HG02763 (cell line): ENCODE measurements around the gene DIS3L2.
"Not testable (repeated sequence)": the region's sequence is repeated elsewhere in the genome, so short reads cannot be mapped to it uniquely, and the experiment has no call there.

Experiments used
- ATAC-seq: cut with Tn5 transposase; IDR thresholded peaks from one replicate; pipeline ENCODE4 v1.9.1; 2021; ENCODE audit warnings: mild to moderate bottlenecking, moderate library complexity; ENCODE audit not compliant: unreplicated experiment

DIS3L2 gene

DNA sequence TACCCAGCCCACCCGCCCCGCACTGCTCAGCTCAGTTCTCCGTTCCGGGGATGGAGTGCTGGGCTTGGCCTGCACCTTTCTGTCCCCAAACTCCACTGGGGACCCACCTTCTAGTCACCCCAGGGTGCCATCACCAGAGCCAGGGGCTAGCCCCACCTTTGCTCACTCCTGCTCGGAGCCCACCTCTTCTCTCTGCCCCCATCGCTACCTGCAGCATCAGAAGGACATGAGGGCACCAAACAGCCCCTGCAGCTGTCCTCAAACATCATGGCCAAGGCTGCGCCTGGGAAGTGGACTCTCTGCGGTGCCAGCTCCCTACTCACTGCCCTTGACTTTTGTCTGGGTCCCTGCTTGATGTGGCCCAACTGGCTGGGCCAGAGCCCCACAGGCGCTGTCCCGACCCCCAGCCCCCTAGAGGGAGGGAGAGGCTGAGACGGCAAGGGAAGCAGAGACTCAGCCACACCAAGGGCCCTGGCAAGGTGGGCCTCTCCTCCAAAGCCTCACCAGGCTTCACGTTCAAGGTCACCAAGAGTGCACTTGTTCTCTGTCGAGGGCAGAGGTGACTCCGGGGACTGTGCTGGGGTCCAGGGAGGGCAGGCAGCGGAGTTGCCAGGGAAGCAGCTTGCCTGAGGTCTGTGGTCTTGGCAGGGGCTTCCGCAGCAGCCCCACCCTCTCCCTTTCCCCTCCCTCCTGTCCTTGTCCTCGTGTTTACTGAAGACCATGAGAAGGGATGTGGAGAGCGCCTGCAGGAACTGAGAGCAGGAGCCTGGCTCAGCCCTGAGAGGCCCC is 403.5 kb downstream of the DIS3L2 start:
- not testable (repeated sequence) for ATAC-seq

- no peak for ATAC-seq
Observed at GRCh38 chr2:232365621-232366321, 404.3 kb downstream of the DIS3L2 start.

DNA sequence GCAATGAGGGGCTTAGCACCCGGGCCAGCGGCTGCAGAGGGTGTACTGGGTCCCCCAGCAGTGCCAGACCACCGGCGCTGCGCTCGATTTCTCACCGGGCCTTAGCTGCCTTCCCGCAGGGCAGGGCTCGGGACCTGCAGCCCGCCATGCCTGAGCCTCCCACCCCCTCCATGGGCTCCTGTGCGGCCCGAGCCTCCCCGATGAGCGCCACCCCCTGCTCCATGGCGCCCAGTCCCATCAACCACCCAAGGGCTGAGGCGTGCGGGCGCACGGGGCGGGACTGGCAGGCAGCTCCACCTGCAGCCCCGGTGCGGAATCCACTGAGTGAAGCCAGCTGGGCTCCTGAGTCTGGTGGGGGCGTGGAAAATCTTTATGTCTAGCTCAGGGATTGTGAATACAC is 404.9 kb downstream of the DIS3L2 start:
- ATAC-seq: not testable (repeated sequence)

- ATAC-seq: no peak
Observed at GRCh38 chr2:232367016-232367415, 405.5 kb downstream of the DIS3L2 start.

GRCh38 chr2:232367591-232368233 is 406.2 kb downstream of the DIS3L2 start:
- no peak for ATAC-seq

- no peak for ATAC-seq
Observed at GRCh38 chr2:232368311-232368731, 406.8 kb downstream of the DIS3L2 start.

- ATAC-seq: no peak
Observed at GRCh38 chr2:232369126-232369951, 407.8 kb downstream of the DIS3L2 start.

- not testable (repeated sequence) for ATAC-seq
Observed at GRCh38 chr2:232370007-232370406, 408.5 kb downstream of the DIS3L2 start.

GRCh38 chr2:232372231-232373208 is 411.0 kb downstream of the DIS3L2 start:
- ATAC-seq: no peak

DNA sequence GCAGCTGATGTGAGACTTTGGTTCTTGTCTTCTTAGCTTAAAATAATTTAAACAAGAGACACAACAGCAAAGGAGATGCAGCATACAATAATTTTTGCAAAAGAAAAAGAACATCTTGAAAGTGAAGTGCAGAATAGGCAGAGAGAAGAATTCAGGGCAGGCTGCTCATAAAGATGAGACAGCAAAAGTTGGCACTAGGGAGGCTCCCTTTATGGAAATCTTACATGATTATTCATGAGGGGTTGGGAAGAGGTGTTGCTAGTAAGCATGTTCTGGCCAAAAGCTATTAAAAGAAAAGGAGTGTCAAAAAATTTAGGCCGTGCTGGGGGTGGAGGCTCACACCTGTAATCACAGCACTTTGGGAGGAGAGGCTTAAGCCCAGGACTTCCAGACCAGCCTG is 412.8 kb downstream of the DIS3L2 start:
- ATAC-seq: no peak

DNA sequence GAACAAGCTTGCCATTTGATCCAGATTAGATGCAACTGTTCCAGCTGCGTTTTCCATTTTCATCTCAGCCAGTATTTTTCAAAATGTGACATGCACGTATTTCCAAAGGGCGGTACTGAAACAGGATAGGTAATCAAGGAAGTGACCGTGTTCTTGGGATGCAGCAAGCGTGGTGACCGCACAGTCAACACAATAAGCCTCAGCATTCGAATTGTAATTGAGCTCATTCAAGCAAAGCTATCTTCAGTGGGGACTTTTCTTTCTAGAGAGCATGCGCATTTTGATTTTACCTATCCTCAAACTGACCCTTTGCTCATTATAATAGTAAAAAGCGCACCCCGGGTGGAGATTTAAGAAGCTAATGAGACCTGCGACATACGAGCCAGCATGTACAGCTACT is 413.7 kb downstream of the DIS3L2 start:
- ATAC-seq: no peak

- ATAC-seq: no peak
Observed at GRCh38 chr2:232376260-232376659, 414.7 kb downstream of the DIS3L2 start.

DNA sequence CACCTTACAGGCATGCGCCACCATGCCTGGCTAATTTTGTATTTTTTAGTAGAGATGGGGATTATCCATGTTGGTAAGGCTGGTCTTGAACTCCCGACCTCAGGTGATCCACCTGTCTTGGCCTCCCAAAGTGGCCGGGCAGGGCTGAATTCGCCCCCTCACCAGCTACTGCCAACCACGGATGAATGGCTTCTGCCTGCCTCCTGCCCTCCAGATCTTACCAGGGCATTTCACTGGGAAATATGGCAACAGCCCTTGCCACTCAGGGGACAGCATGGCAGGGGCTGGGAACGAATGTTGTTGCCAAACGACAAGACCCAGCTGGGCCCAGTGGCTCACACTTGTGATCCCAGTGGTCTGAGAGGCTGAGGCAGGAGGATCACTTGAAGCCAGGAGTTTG is 415.2 kb downstream of the DIS3L2 start:
- no peak for ATAC-seq

DNA sequence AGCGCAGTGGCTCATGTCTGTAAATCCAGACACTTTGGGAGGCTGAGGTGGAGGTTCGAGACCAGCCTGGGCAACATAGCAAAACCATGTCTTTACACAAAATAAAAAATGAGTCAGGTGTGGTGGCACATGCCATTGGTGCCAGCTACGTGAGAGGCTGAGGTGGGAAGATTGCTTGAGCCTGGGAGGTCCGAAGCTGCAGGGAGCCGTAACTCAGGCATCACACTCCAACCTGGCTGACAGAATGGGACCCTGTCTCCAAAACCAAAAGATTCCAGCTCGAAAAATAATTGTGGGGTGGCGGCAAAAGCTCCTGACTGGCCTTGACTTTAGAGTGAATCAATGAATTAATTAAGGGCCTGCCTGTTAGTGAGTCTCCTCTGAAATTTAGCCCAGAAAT is 415.8 kb downstream of the DIS3L2 start:
- ATAC-seq: no peak

DNA sequence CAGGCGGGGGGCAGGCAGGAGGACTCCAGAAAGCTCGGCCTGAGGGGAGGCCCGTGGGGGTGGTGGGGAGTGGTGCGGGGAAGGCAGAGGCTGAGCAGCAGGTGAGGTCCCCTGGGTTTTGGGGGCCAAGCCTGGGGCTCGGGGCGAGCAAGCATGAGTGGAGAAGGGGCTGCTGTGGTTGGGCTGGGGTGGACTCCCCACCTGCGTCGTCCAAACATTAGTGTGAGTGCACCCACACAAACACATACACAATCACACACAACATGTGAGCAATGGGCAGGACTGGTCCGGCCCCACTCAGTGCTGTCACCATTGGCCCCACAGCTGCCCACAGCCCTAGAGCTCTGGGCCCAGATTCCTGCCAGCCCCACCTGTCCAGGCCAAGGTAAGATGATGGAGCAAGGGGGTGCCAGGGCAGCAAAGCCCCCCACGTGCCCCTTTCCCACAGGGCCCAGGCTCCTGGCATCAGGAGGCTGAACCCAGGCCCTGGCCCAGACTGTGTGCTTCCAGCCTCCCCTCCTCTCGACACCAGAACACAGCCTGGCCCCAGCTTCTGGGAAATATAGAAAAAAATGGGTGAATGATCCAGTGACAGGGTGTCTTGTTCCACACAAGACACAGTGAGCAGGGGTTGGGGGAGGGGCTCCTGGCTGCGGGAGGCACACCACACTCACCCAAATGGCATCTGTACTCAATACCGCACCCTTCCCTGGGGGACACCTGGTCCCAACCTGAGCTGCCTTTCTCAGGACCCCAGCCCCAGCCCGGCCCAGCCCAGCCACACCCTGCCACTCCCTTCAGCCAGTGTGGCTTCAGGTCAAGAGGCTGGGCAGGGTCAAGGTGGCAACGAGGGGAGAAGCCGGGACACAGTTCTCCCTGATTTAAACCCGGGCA is 416.6 kb downstream of the DIS3L2 start:
- ATAC-seq: no peak

DNA sequence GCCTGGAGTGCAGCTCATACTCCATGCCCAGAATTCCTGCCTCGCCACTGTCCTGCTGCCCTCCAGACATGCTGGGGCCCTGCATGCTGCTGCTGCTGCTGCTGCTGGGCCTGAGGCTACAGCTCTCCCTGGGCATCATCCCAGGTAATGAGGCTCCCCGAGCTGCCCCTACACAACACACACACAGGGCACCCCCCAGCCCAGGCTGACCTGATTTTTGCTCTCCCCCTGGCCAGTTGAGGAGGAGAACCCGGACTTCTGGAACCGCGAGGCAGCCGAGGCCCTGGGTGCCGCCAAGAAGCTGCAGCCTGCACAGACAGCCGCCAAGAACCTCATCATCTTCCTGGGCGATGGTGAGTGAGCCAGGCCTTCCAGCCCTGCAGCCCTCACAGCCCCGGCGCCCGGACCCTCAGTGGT is 417.2 kb downstream of the DIS3L2 start, which contains the start of gene ALPP:
Gene ALPP (plus strand): TSS at position 17 of the 417 bp plus-strand sequence. CDS start 52 bp downstream, at position 69.
- not testable (repeated sequence) for ATAC-seq

DNA sequence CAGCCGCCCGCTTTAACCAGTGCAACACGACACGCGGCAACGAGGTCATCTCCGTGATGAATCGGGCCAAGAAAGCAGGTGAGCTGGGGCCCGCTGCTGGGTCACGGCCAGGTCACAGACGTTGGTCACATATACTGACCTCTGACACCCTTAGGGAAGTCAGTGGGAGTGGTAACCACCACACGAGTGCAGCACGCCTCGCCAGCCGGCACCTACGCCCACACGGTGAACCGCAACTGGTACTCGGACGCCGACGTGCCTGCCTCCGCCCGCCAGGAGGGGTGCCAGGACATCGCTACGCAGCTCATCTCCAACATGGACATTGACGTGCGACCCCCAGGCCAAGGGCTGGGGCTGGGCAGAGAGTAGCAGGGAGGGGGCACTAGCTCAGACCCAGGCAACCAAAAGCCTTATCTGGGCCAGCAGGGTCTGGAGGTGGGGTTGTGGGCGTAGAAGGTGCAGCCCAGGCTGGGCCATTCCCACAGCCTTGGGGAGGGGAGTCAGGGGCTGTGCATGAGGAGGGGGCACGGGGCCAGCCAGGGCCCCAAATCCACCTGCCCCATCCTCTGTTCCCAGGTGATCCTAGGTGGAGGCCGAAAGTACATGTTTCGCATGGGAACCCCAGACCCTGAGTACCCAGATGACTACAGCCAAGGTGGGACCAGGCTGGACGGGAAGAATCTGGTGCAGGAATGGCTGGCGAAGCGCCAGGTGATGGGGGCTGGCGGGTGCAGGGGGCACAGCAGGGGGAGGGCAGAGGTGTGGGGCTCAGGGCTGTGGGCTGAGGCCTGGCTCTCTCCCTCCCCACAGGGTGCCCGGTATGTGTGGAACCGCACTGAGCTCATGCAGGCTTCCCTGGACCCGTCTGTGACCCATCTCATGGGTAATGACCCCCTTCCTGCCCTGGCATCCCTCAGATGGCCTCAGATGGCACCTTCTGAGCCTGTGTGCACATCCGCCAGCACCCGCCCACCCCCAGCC is 418.4 kb downstream of the DIS3L2 start:
- ATAC-seq: not testable (repeated sequence)
